Lung (tissue), 12 donors: Measurements from ENCODE around the gene SOX13. TPM values are rescaled to one million over a fixed set of nuclear protein-coding genes. Genes with fewer than 3 reads are reported as not detected.
"Not testable (repeated sequence)": the region's sequence is repeated elsewhere in the genome, so short reads cannot be mapped to it uniquely, and the experiment has no call there.

Source experiments
- ATAC-seq: fragments of 200-7000 bp; cut with Tn5 transposase; one replicate; pipeline ENCODE4 v1.9.1; 2020; ENCODE audit warnings: moderate number of reproducible peaks; ENCODE audit not compliant: insufficient read depth, low FRiP score
- DNase-seq, 3 donors: peaks; one replicate each; pipeline ENCODE4 v3.0.0-alpha.2; 2013 to 2017
- H3K27ac ChIP-seq, 2 donors: one replicate each; pipeline ENCODE4 v1.5.1; 2013; ENCODE audit warnings: mild to moderate bottlenecking in 2 of 2, moderate library complexity in 2 of 2, control low read depth in 1 of 2, inconsistent platforms in 1 of 2, low read depth in 1 of 2, low read length in 1 of 2
- H3K27me3 ChIP-seq, 3 donors: one replicate each; pipeline ENCODE4 v1.5.1; 2013; ENCODE audit warnings: low read length in 2 of 3; ENCODE audit not compliant: control insufficient read depth in 3 of 3, insufficient read depth in 3 of 3
- H3K36me3 ChIP-seq, 4 donors: one replicate each; pipeline ENCODE4 v1.5.1; 2013; ENCODE audit warnings: low read length in 4 of 4, mild to moderate bottlenecking in 1 of 4, moderate library complexity in 1 of 4; ENCODE audit not compliant: control insufficient read depth in 4 of 4, insufficient read depth in 4 of 4
- H3K4me1 ChIP-seq, 5 donors: one replicate each; pipeline ENCODE4 v1.5.1; 2013; ENCODE audit warnings: low read length in 5 of 5, mild to moderate bottlenecking in 2 of 5, moderate library complexity in 1 of 5; ENCODE audit not compliant: control insufficient read depth in 5 of 5, insufficient read depth in 5 of 5
- H3K4me3 ChIP-seq: one replicate; pipeline ENCODE4 v1.5.1; 2013; ENCODE audit warnings: mild to moderate bottlenecking, control low read depth, moderate library complexity
- H3K9ac ChIP-seq, 2 donors: one replicate each; pipeline ENCODE4 v1.5.1; 2013; ENCODE audit warnings: low read length in 2 of 2, control low read depth in 1 of 2; ENCODE audit not compliant: insufficient read depth in 1 of 2
- H3K9me3 ChIP-seq, 4 donors: one replicate each; pipeline ENCODE4 v1.5.1; 2013; ENCODE audit warnings: low read length in 3 of 4, mild to moderate bottlenecking in 1 of 4, moderate library complexity in 1 of 4; ENCODE audit not compliant: control insufficient read depth in 4 of 4, insufficient read depth in 3 of 4
- WGBS, 2 donors: extraction: QIAGEN DNeasy Blood & Tissue Kit; methylation state at CpG; one replicate each; pipeline ENCODE4 v1.1.7; 2013; 5-methylcytosine and 5-hydroxymethylcytosine counted together
- polyA plus RNA-seq, 2 donors: library from polyadenylated mRNA; stranded (reverse); fragments of 200-250 nt; gene quantifications; one replicate each; pipeline ENCODE4 v1.2.1, GENCODE V29; 2013
- total RNA-seq, 2 donors: library from RNA; depleted of rRNA in 1 of 2; stranded (reverse); fragments of >200 nt in 1 of 2; gene quantifications; one replicate each; pipeline ENCODE4 v1.2.1, GENCODE V29; 2014 to 2021
- TF ChIP-seq, protein P1 (sequence below): IDR thresholded peaks from 2 replicates; pipeline ENCODE4 v1.5.1; 2012; ENCODE audit warnings: mild to moderate bottlenecking; ENCODE audit errors: control extremely low read depth, extremely low read depth
- donor health status: control.
- donor health status: control.
- donor health status: Bipolar disorder and iron deficiency.
- donor health status: healthy.
- donor health status: DM: yes; HTN: yes; CAD: no.

Gene SOX13
- total and polyA plus RNA-seq, 4 donors, result 14.7 to 52.6 (median 30.3) TPM

DNA sequence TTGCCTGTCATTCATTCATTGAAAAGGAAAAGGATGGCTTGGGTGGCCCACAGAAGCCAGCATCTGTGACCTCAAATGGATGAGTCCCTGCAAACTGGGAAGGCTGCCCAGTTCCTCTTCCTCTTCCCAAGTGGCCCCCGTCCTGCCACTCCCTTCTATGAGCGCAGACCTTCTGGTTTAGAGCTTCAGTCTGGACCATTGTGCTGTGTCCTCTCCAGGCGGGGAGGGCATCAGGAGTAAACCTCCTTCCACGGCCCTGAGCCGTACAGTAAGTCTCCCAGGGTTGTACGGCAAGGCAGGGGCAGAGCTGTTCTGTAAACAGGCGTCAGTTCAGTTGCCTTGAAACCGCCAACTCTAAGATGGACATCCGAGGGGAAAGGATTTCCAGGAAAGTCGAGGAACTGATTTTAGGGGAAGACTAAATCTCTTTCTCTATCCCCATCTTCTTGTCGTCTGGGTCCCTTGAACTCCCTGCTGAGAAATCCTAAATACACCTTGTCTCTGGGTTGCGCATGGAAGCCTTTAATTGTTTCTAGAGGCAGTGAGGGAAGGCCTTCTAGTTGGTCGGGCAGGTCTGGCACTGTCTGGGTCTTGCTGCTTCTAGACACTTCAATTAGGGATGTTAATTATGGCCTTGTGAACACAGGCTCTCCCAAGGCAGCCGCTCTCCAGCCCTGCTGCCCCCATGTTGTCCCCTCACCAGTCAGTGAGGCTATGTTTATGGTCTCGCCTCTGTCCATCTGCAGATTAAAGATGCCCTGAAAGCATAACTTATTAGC lies 22.1 kb downstream of the SOX13 start:
- Histone ChIP-seq H3K27ac (peak overlapping the region in 1 of 2 donors; percentile 35), H3K9me3 (no peaks in the 10 kb centered on the region), H3K4me1 (peaks cover 2 to 38% (median 8%) of the 10 kb centered on the region in 5 donors), H3K9ac (no peak overlapping the region), H3K36me3 (no peaks in the 10 kb centered on the region), H3K4me3 (no peak overlapping the region), H3K27me3 (no peaks in the 10 kb centered on the region)
- TF ChIP-seq, protein P1, sequence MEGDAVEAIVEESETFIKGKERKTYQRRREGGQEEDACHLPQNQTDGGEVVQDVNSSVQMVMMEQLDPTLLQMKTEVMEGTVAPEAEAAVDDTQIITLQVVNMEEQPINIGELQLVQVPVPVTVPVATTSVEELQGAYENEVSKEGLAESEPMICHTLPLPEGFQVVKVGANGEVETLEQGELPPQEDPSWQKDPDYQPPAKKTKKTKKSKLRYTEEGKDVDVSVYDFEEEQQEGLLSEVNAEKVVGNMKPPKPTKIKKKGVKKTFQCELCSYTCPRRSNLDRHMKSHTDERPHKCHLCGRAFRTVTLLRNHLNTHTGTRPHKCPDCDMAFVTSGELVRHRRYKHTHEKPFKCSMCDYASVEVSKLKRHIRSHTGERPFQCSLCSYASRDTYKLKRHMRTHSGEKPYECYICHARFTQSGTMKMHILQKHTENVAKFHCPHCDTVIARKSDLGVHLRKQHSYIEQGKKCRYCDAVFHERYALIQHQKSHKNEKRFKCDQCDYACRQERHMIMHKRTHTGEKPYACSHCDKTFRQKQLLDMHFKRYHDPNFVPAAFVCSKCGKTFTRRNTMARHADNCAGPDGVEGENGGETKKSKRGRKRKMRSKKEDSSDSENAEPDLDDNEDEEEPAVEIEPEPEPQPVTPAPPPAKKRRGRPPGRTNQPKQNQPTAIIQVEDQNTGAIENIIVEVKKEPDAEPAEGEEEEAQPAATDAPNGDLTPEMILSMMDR, result no peak
- ATAC-seq (no peak), DNase-seq (no peak)
- 68 to 74% methylated on average over 15 of the region's 15 CpGs for WGBS, 2 donors

DNA sequence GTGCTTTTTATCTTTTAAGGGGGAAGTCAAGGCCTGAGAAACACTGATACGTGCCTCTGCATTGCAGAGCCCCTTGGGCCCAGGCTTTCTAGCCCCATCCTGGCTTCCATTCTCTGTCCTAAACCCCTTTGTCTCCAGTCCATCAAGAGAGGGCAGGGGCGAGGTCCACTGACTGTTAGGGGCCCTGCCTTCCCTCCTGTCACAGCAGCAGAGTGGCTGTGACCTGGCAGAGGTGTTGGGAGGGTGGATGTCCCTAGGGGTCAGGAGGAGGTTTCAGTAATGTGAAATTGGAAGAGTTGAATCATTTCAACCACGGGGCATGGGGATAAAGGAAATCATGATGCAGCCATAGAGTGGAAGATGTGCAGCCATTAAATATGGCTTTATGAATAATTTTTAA lies 24.0 kb downstream of the SOX13 start:
- H3K4me3 ChIP-seq, result no peak overlapping the region
- peaks cover 2 to 46% (median 13%) of the 10 kb centered on the region in 5 donors for H3K4me1 ChIP-seq
- H3K27me3 ChIP-seq, result no peaks in the 10 kb centered on the region
- no peaks in the 10 kb centered on the region for H3K36me3 ChIP-seq
- 78 to 84% methylated on average over 3 of the region's 3 CpGs for WGBS, 2 donors
- peak overlapping the region in 1 of 2 donors; percentile 42 for H3K27ac ChIP-seq
- no peak overlapping the region for H3K9ac ChIP-seq
- ATAC-seq, result no peak
- no peak for DNase-seq
- H3K9me3 ChIP-seq, result no peaks in the 10 kb centered on the region
- TF ChIP-seq, protein P1, result no peak

DNA sequence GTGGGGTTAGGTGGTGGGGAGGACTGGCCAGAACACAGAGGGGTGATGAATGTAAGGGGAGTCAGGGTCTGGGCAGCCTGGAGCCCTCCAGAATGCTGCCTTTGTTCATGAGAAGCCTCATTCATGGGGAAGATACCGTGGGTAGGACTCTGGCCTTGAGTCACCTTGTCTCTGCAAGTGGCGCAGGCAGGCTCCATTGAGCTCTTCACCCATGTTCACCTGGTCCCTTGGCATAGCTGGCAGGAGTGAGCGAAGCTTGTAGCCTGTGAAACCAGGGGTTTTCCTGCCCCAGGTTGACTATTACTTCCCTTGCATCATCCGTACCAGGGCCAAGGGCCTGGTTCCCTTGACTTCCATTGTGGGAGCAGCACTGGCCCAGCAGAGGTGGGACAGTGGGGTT lies 25.8 kb downstream of the SOX13 start:
- TF ChIP-seq, protein P1, result no peak
- Histone ChIP-seq H3K27me3 (no peaks in the 10 kb centered on the region), H3K9me3 (no peaks in the 10 kb centered on the region), H3K36me3 (no peaks in the 10 kb centered on the region), H3K4me1 (peaks cover 0 to 49% (median 18%) of the 10 kb centered on the region in 5 donors), H3K27ac (peak overlapping the region in 1 of 2 donors; percentile 11), H3K4me3 (no peak overlapping the region), H3K9ac (no peak overlapping the region)
- DNase-seq, result no peak
- no peak for ATAC-seq
- 93 to 99% methylated on average over 4 of the region's 4 CpGs for WGBS, 2 donors

DNA sequence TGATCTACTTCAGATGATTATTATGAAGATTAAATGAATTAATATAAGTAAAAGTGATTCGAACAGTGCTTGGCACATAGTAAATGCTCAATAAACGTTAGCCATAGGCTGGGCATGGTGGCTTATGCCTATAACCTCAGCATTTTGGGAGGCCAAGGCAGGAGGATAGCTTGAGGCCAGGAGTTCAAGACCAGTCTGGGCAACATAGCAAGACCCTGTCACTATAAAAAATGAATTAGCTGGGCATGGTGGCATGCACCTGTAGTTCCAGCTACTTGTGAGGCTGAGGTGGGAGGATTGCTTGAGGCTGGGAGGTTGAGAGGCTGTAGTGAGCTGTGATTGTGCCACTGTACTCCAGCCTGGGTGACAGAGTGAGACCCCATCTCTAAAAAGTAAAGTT lies 26.8 kb downstream of the SOX13 start:
- not testable (repeated sequence) for H3K27ac ChIP-seq, ATAC-seq, H3K36me3 ChIP-seq, H3K27me3 ChIP-seq, H3K4me3 ChIP-seq, H3K9ac ChIP-seq, DNase-seq, H3K9me3 ChIP-seq
- WGBS, 2 donors, result 88 to 90% methylated on average over 2 of the region's 2 CpGs
- peaks cover 0 to 50% (median 20%) of the 10 kb centered on the region in 5 donors for H3K4me1 ChIP-seq
